ENCODE measurements around the gene IDH2. TPM values are rescaled to one million over a fixed set of nuclear protein-coding genes. Genes with fewer than 3 reads are reported as not detected.

Gene IDH2
- polyA plus RNA-seq, 4 donors: 26.8 to 285 (median 95.8) TPM

- no peak for FAIRE-seq
- peak overlapping the region; percentile 36 to 95 (median 60) for H3K27ac ChIP-seq (ENCODE audit: low read depth in 1 of 3, low read length in 2 of 3)
- H3K4me1 ChIP-seq (ENCODE audit: control insufficient read depth in 3 of 3, insufficient read depth in 2 of 3, low read depth in 1 of 3, low read length in 2 of 3): peaks cover 6 to 36% (median 22%) of the 10 kb centered on the region in 3 donors
- H3K27me3 ChIP-seq (ENCODE audit: control insufficient read depth in 3 of 3, insufficient read depth in 3 of 3, low read length in 3 of 3): no peaks in the 10 kb centered on the region
- no peak overlapping the region for H3K4me3 ChIP-seq (ENCODE audit: low read depth in 1 of 3, low read length in 3 of 3)
- H3K36me3 ChIP-seq (ENCODE audit: control insufficient read depth in 3 of 3, insufficient read depth in 2 of 3, low read depth in 1 of 3, low read length in 3 of 3): peaks cover 0 to 24% (median 0%) of the 10 kb centered on the region in 3 donors
- peak in 1 of 2 donors; percentile 83 for DNase-seq
- no peaks in the 10 kb centered on the region for H3K9me3 ChIP-seq (ENCODE audit: control insufficient read depth in 2 of 2, insufficient read depth in 1 of 2, low read depth in 1 of 2, low read length in 1 of 2)
- 5 to 27% (median 9%) methylated on average over 4 of the region's 4 CpGs for WGBS, 3 donors
Measured at GRCh38 chr15:90097475-90097874, 4.8 kb downstream of the IDH2 start.

GRCh38 chr15:90095521-90095959 is 6.7 kb downstream of the IDH2 start:
- H3K27ac ChIP-seq (ENCODE audit: low read depth in 1 of 3, low read length in 2 of 3): peak overlapping the region in 2 of 3 donors; percentile 17 to 47
- FAIRE-seq (no peak), DNase-seq (no peak)
- no peak overlapping the region for H3K4me3 ChIP-seq (ENCODE audit: low read depth in 1 of 3, low read length in 3 of 3)
- WGBS, 3 donors: 12 to 45% (median 16%) methylated on average over 3 of the region's 3 CpGs
- peaks cover 0 to 37% (median 0%) of the 10 kb centered on the region in 3 donors for H3K36me3 ChIP-seq (ENCODE audit: control insufficient read depth in 3 of 3, insufficient read depth in 2 of 3, low read depth in 1 of 3, low read length in 3 of 3)
- peaks cover 8 to 36% (median 16%) of the 10 kb centered on the region in 3 donors for H3K4me1 ChIP-seq (ENCODE audit: control insufficient read depth in 3 of 3, insufficient read depth in 2 of 3, low read depth in 1 of 3, low read length in 2 of 3)
- no peaks in the 10 kb centered on the region for H3K27me3 ChIP-seq (ENCODE audit: control insufficient read depth in 3 of 3, insufficient read depth in 3 of 3, low read length in 3 of 3)
- H3K9me3 ChIP-seq (ENCODE audit: control insufficient read depth in 2 of 2, insufficient read depth in 1 of 2, low read depth in 1 of 2, low read length in 1 of 2): no peaks in the 10 kb centered on the region

- no peak for FAIRE-seq
- H3K4me3 ChIP-seq (ENCODE audit: low read depth in 1 of 3, low read length in 3 of 3): no peak overlapping the region
- no peak overlapping the region for H3K27ac ChIP-seq (ENCODE audit: low read depth in 1 of 3, low read length in 2 of 3)
- no peaks in the 10 kb centered on the region for H3K9me3 ChIP-seq (ENCODE audit: control insufficient read depth in 2 of 2, insufficient read depth in 1 of 2, low read depth in 1 of 2, low read length in 1 of 2)
- peaks cover 0 to 71% (median 6%) of the 10 kb centered on the region in 3 donors for H3K36me3 ChIP-seq (ENCODE audit: control insufficient read depth in 3 of 3, insufficient read depth in 2 of 3, low read depth in 1 of 3, low read length in 3 of 3)
- peaks cover 2 to 25% (median 3%) of the 10 kb centered on the region in 3 donors for H3K4me1 ChIP-seq (ENCODE audit: control insufficient read depth in 3 of 3, insufficient read depth in 2 of 3, low read depth in 1 of 3, low read length in 2 of 3)
- DNase-seq: no peak
- no peaks in the 10 kb centered on the region for H3K27me3 ChIP-seq (ENCODE audit: control insufficient read depth in 3 of 3, insufficient read depth in 3 of 3, low read length in 3 of 3)
- 77 to 84% (median 81%) methylated on average over 17 of the region's 17 CpGs for WGBS, 3 donors
Measured at GRCh38 chr15:90091156-90091931, 10.9 kb downstream of the IDH2 start.

- Histone ChIP-seq H3K27ac (ENCODE audit: low read depth in 1 of 3, low read length in 2 of 3) (no peak overlapping the region), H3K4me3 (ENCODE audit: low read depth in 1 of 3, low read length in 3 of 3) (no peak overlapping the region), H3K9me3 (ENCODE audit: control insufficient read depth in 2 of 2, insufficient read depth in 1 of 2, low read depth in 1 of 2, low read length in 1 of 2) (no peaks in the 10 kb centered on the region), H3K27me3 (ENCODE audit: control insufficient read depth in 3 of 3, insufficient read depth in 3 of 3, low read length in 3 of 3) (no peaks in the 10 kb centered on the region), H3K4me1 (ENCODE audit: control insufficient read depth in 3 of 3, insufficient read depth in 2 of 3, low read depth in 1 of 3, low read length in 2 of 3) (peaks cover 2 to 23% (median 3%) of the 10 kb centered on the region in 3 donors), H3K36me3 (ENCODE audit: control insufficient read depth in 3 of 3, insufficient read depth in 2 of 3, low read depth in 1 of 3, low read length in 3 of 3) (peaks cover 0 to 74% (median 6%) of the 10 kb centered on the region in 3 donors)
- DNase-seq: no peak
- FAIRE-seq: no peak
- WGBS, 3 donors: 74 to 82% (median 78%) methylated on average over 10 to 11 of the region's 11 CpGs
Measured at GRCh38 chr15:90090226-90090848, 11.9 kb downstream of the IDH2 start.

- WGBS, 3 donors: 77 to 82% (median 80%) methylated on average over 19 to 20 of the region's 20 CpGs
- H3K4me1 ChIP-seq (ENCODE audit: control insufficient read depth in 3 of 3, insufficient read depth in 2 of 3, low read depth in 1 of 3, low read length in 2 of 3): peaks cover 0 to 12% (median 2%) of the 10 kb centered on the region in 3 donors
- peaks cover 6 to 87% (median 6%) of the 10 kb centered on the region in 3 donors for H3K36me3 ChIP-seq (ENCODE audit: control insufficient read depth in 3 of 3, insufficient read depth in 2 of 3, low read depth in 1 of 3, low read length in 3 of 3)
- no peak for FAIRE-seq
- H3K9me3 ChIP-seq (ENCODE audit: control insufficient read depth in 2 of 2, insufficient read depth in 1 of 2, low read depth in 1 of 2, low read length in 1 of 2): no peaks in the 10 kb centered on the region
- no peak overlapping the region for H3K4me3 ChIP-seq (ENCODE audit: low read depth in 1 of 3, low read length in 3 of 3)
- no peaks in the 10 kb centered on the region for H3K27me3 ChIP-seq (ENCODE audit: control insufficient read depth in 3 of 3, insufficient read depth in 3 of 3, low read length in 3 of 3)
- DNase-seq: no peak
- H3K27ac ChIP-seq (ENCODE audit: low read depth in 1 of 3, low read length in 2 of 3): no peak overlapping the region
Measured at GRCh38 chr15:90087454-90088154, 14.7 kb downstream of the IDH2 start.

- Histone ChIP-seq H3K9me3 (ENCODE audit: control insufficient read depth in 2 of 2, insufficient read depth in 1 of 2, low read depth in 1 of 2, low read length in 1 of 2) (no peaks in the 10 kb centered on the region), H3K27me3 (ENCODE audit: control insufficient read depth in 3 of 3, insufficient read depth in 3 of 3, low read length in 3 of 3) (no peaks in the 10 kb centered on the region), H3K4me3 (ENCODE audit: low read depth in 1 of 3, low read length in 3 of 3) (no peak overlapping the region), H3K4me1 (ENCODE audit: control insufficient read depth in 3 of 3, insufficient read depth in 2 of 3, low read depth in 1 of 3, low read length in 2 of 3) (peaks cover 0 to 12% (median 2%) of the 10 kb centered on the region in 3 donors), H3K36me3 (ENCODE audit: control insufficient read depth in 3 of 3, insufficient read depth in 2 of 3, low read depth in 1 of 3, low read length in 3 of 3) (peaks cover 6 to 91% (median 6%) of the 10 kb centered on the region in 3 donors), H3K27ac (ENCODE audit: low read depth in 1 of 3, low read length in 2 of 3) (no peak overlapping the region)
- DNase-seq (peak in 1 of 2 donors; percentile 53), FAIRE-seq (no peak)
- WGBS, 3 donors: 90 to 95% (median 91%) methylated on average over 7 of the region's 7 CpGs
Measured at GRCh38 chr15:90086868-90087268, 15.4 kb downstream of the IDH2 start.

- FAIRE-seq (no peak), DNase-seq (no peak)
- Histone ChIP-seq H3K27ac (ENCODE audit: low read depth in 1 of 3, low read length in 2 of 3) (no peak overlapping the region), H3K36me3 (ENCODE audit: control insufficient read depth in 3 of 3, insufficient read depth in 2 of 3, low read depth in 1 of 3, low read length in 3 of 3) (peaks cover 6 to 92% (median 9%) of the 10 kb centered on the region in 3 donors), H3K4me3 (ENCODE audit: low read depth in 1 of 3, low read length in 3 of 3) (no peak overlapping the region), H3K27me3 (ENCODE audit: control insufficient read depth in 3 of 3, insufficient read depth in 3 of 3, low read length in 3 of 3) (no peaks in the 10 kb centered on the region), H3K4me1 (ENCODE audit: control insufficient read depth in 3 of 3, insufficient read depth in 2 of 3, low read depth in 1 of 3, low read length in 2 of 3) (peaks cover 0 to 1% (median under 1%) of the 10 kb centered on the region in 3 donors), H3K9me3 (ENCODE audit: control insufficient read depth in 2 of 2, insufficient read depth in 1 of 2, low read depth in 1 of 2, low read length in 1 of 2) (no peaks in the 10 kb centered on the region)
- 89 to 95% (median 89%) methylated on average over 3 of the region's 3 CpGs for WGBS, 3 donors
Measured at GRCh38 chr15:90085565-90085964, 16.7 kb downstream of the IDH2 start.

- no peak for DNase-seq
- H3K27ac ChIP-seq (ENCODE audit: low read depth in 1 of 3, low read length in 2 of 3): no peak overlapping the region
- 89 to 95% (median 90%) methylated on average over 10 to 18 of the region's 18 CpGs for WGBS, 3 donors
Measured at GRCh38 chr15:90084876-90085423, 17.3 kb downstream of the IDH2 start.

More at GRCh38 chr15:90084876-90085423, 17.3 kb downstream of the IDH2 start:
- H3K9me3 ChIP-seq (ENCODE audit: control insufficient read depth in 2 of 2, insufficient read depth in 1 of 2, low read depth in 1 of 2, low read length in 1 of 2): no peaks in the 10 kb centered on the region
- H3K4me3 ChIP-seq (ENCODE audit: low read depth in 1 of 3, low read length in 3 of 3): no peak overlapping the region
- no peaks in the 10 kb centered on the region for H3K27me3 ChIP-seq (ENCODE audit: control insufficient read depth in 3 of 3, insufficient read depth in 3 of 3, low read length in 3 of 3)
- no peak for FAIRE-seq
- peaks cover 8 to 92% (median 13%) of the 10 kb centered on the region in 3 donors for H3K36me3 ChIP-seq (ENCODE audit: control insufficient read depth in 3 of 3, insufficient read depth in 2 of 3, low read depth in 1 of 3, low read length in 3 of 3)
- no peaks in the 10 kb centered on the region for H3K4me1 ChIP-seq (ENCODE audit: control insufficient read depth in 3 of 3, insufficient read depth in 2 of 3, low read depth in 1 of 3, low read length in 2 of 3)

All from small intestine (tissue), 7 donors.